Smooth muscle cell (in vitro differentiated cells): Measurements from ENCODE around the gene CACNA1S. TPM values are rescaled to one million over a fixed set of nuclear protein-coding genes. Genes with fewer than 3 reads are reported as not detected.

Experiments used
- DNase-seq: peaks from one replicate; lab custom pipeline; 2025; ENCODE audit not compliant: unreplicated experiment; lab: John Stamatoyannopoulos, UW
- H2AFZ ChIP-seq: fragments of 200-600 bp; sonication (generic); 2 replicates; pipeline ENCODE4 v1.6.0; 2016; ENCODE audit warnings: antibody characterized with exemption, low read depth, mild to moderate bottlenecking
- H3F3A ChIP-seq: fragments of 200-600 bp; sonication (generic); 2 replicates; pipeline ENCODE4 v1.6.0; 2017; ENCODE audit warnings: antibody characterized with exemption, low read depth
- H3K27ac ChIP-seq: fragments of 200-600 bp; sonication (generic); 2 replicates; pipeline ENCODE4 v1.5.1; 2016; ENCODE audit warnings: low read depth, mild to moderate bottlenecking
- H3K27me3 ChIP-seq: fragments of 200-600 bp; sonication (generic); 2 replicates; pipeline ENCODE4 v1.6.1; 2016; ENCODE audit warnings: low read depth, mild to moderate bottlenecking
- H3K36me3 ChIP-seq: fragments of 200-600 bp; sonication (generic); 2 replicates; pipeline ENCODE4 v1.5.1; 2016; ENCODE audit warnings: low read depth
- H3K4me1 ChIP-seq: fragments of 200-600 bp; sonication (generic); 2 replicates; pipeline ENCODE4 v1.5.1; 2016; ENCODE audit warnings: low read depth
- H3K4me2 ChIP-seq: fragments of 200-600 bp; sonication (generic); 2 replicates; pipeline ENCODE4 v1.6.0; 2016; ENCODE audit warnings: mild to moderate bottlenecking
- H3K4me3 ChIP-seq: fragments of 200-600 bp; sonication (generic); 2 replicates; pipeline ENCODE4 v1.5.1; 2016; ENCODE audit warnings: mild to moderate bottlenecking
- H3K79me2 ChIP-seq: fragments of 200-600 bp; sonication (generic); 2 replicates; pipeline ENCODE4 v1.6.0; 2016; ENCODE audit warnings: low read depth, mild to moderate bottlenecking
- H3K9ac ChIP-seq: fragments of 200-600 bp; sonication (generic); 2 replicates; pipeline ENCODE4 v1.6.0; 2016; ENCODE audit warnings: low read depth
- H3K9me3 ChIP-seq: fragments of 200-600 bp; sonication (generic); replicated peaks from 2 replicates; pipeline ENCODE4 v1.5.1; 2016; ENCODE audit warnings: low read depth
- H4K20me1 ChIP-seq: fragments of 200-600 bp; sonication (generic); 2 replicates; pipeline ENCODE4 v1.6.0; 2016; ENCODE audit warnings: low read depth
- CTCF ChIP-seq: fragments of 200-600 bp; sonication (generic); IDR thresholded peaks from 2 replicates; pipeline ENCODE4 v1.5.1; 2017; ENCODE audit warnings: borderline replicate concordance, mild to moderate bottlenecking, antibody characterized with exemption; ENCODE audit not compliant: insufficient read depth, poor library complexity, severe bottlenecking
- WGBS: methylation state at CpG from one replicate; pipeline ENCODE4 v1.1.7; 2016; ENCODE audit warnings: low lambda C conversion rate; 5-methylcytosine and 5-hydroxymethylcytosine counted together
- polyA plus RNA-seq: library from polyadenylated mRNA; unstranded; fragments of >200 nt; fragmentation: Nextera tagmentation; extraction: Ambion mirVana; gene quantifications from 2 replicates; pipeline ENCODE4 v1.2.1, GENCODE V29; 2016
- total RNA-seq: library from RNA; depleted of rRNA; stranded (reverse); fragments of >200 nt; gene quantifications from 2 replicates; pipeline ENCODE4 v1.2.3, GENCODE V29; 2014

Gene CACNA1S
- total and polyA plus RNA-seq, 2 experiments from 2014 or later: not detected

- Histone ChIP-seq H3K27me3 (no peaks in the 10 kb centered on the region), H4K20me1 (no peaks in the 10 kb centered on the region), H2AFZ (no peak overlapping the region), H3K9ac (no peak overlapping the region), H3F3A (no peaks in the 10 kb centered on the region), H3K9me3 (no peaks in the 10 kb centered on the region), H3K4me2 (no peak overlapping the region), H3K4me1 (no peaks in the 10 kb centered on the region), H3K4me3 (no peak overlapping the region), H3K27ac (no peak overlapping the region), H3K36me3 (no peaks in the 10 kb centered on the region), H3K79me2 (no peaks in the 10 kb centered on the region)
- no peak for TF ChIP-seq CTCF
- WGBS: 68% methylated on average over 5 of the region's 5 CpGs
- no peak for DNase-seq
These were observed 40.1 kb downstream of the CACNA1S start for GRCh38 chr1:201072149-201072548.

GRCh38 chr1:201069636-201070035 is 42.6 kb downstream of the CACNA1S start:
- H2AFZ ChIP-seq: no peak overlapping the region
- no peaks in the 10 kb centered on the region for H3K36me3 ChIP-seq
- no peaks in the 10 kb centered on the region for H3K4me1 ChIP-seq
- H3F3A ChIP-seq: no peaks in the 10 kb centered on the region
- no peak for TF ChIP-seq CTCF
- no peaks in the 10 kb centered on the region for H3K79me2 ChIP-seq
- H3K27me3 ChIP-seq: no peaks in the 10 kb centered on the region
- 97% methylated on average over 3 of the region's 3 CpGs for WGBS
- no peaks in the 10 kb centered on the region for H3K9me3 ChIP-seq
- no peak overlapping the region for H3K27ac ChIP-seq
- DNase-seq: no peak
- H4K20me1 ChIP-seq: no peaks in the 10 kb centered on the region
- no peak overlapping the region for H3K4me3 ChIP-seq
- H3K9ac ChIP-seq: no peak overlapping the region
- no peak overlapping the region for H3K4me2 ChIP-seq

- no peak overlapping the region for H2AFZ ChIP-seq
- no peaks in the 10 kb centered on the region for H3K36me3 ChIP-seq
- H3K79me2 ChIP-seq: no peaks in the 10 kb centered on the region
- no peaks in the 10 kb centered on the region for H3K27me3 ChIP-seq
- no peak overlapping the region for H3K27ac ChIP-seq
- H3F3A ChIP-seq: no peaks in the 10 kb centered on the region
- DNase-seq: no peak
- WGBS: 72% methylated on average over 4 of the region's 4 CpGs
- no peak for TF ChIP-seq CTCF
- H4K20me1 ChIP-seq: no peaks in the 10 kb centered on the region
- H3K9me3 ChIP-seq: no peaks in the 10 kb centered on the region
- no peaks in the 10 kb centered on the region for H3K4me1 ChIP-seq
- no peak overlapping the region for H3K4me2 ChIP-seq
- no peak overlapping the region for H3K4me3 ChIP-seq
- no peak overlapping the region for H3K9ac ChIP-seq
These were observed 43.2 kb downstream of the CACNA1S start for GRCh38 chr1:201068976-201069375.

- Histone ChIP-seq H4K20me1 (no peaks in the 10 kb centered on the region), H3K79me2 (no peaks in the 10 kb centered on the region), H3K9ac (no peak overlapping the region), H3F3A (no peaks in the 10 kb centered on the region), H3K9me3 (no peaks in the 10 kb centered on the region), H3K27me3 (no peaks in the 10 kb centered on the region), H3K36me3 (no peaks in the 10 kb centered on the region), H3K4me1 (peaks cover 7% of the 10 kb centered on the region), H2AFZ (no peak overlapping the region), H3K27ac (no peak overlapping the region), H3K4me3 (no peak overlapping the region), H3K4me2 (no peak overlapping the region)
- no peak for TF ChIP-seq CTCF
- 77% methylated on average over 4 of the region's 4 CpGs for WGBS
- no peak for DNase-seq
These were observed 45.2 kb downstream of the CACNA1S start for GRCh38 chr1:201066986-201067385.
